Vagina (tissue), 2 donors: ENCODE results near the gene CBY3.
A peak's percentile ranks its signal among the peaks of the same experiment; 100 is the strongest.
"Not testable (repeated sequence)": the region's sequence is repeated elsewhere in the genome, so short reads cannot be mapped to it uniquely, and the experiment has no call there.

Source experiments
- POLR2AphosphoS5 ChIP-seq, 2 donors: sonication (generic); formaldehyde crosslinking; IDR thresholded peaks; one replicate each; pipeline ENCODE4 v1.9.0; 2017; ENCODE audit warnings: antibody characterized with exemption in 2 of 2, mild to moderate bottlenecking in 2 of 2, low read depth in 1 of 2; ENCODE audit not compliant: insufficient read depth in 1 of 2
- TF ChIP-seq, protein P1 (sequence below), 3 experiments: fragments of 450-650 bp in 2 of 3; fragments of 200-600 bp in 1 of 3; sonication (generic) in 1 of 3; IDR thresholded peaks; one replicate each; pipeline ENCODE4 v1.5.1; 2017 to 2019; ENCODE audit warnings: antibody characterized with exemption in 3 of 3, mild to moderate bottlenecking in 2 of 3, moderate library complexity in 2 of 3

DNA sequence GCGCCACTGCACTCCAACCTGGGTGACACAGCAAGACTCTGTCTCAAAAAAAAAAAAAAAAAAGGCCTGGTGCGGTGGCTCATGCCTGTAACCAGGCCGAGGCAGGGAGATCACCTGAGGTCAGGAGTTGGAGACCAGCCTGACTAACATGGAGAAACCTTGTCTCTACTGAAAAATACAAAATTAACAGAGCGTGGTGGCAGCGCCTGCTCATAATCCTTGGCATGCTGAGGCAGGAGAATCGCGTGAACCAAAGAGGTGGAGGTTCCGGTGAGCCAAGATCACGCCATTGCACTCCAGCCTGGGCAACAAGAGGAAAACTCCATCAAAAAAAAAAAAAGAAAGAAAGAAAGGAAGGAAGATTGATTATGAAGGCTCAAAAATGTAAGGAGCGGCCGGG lies 41.5 kb downstream of the CBY3 start:
- TF ChIP-seq, protein P1, sequence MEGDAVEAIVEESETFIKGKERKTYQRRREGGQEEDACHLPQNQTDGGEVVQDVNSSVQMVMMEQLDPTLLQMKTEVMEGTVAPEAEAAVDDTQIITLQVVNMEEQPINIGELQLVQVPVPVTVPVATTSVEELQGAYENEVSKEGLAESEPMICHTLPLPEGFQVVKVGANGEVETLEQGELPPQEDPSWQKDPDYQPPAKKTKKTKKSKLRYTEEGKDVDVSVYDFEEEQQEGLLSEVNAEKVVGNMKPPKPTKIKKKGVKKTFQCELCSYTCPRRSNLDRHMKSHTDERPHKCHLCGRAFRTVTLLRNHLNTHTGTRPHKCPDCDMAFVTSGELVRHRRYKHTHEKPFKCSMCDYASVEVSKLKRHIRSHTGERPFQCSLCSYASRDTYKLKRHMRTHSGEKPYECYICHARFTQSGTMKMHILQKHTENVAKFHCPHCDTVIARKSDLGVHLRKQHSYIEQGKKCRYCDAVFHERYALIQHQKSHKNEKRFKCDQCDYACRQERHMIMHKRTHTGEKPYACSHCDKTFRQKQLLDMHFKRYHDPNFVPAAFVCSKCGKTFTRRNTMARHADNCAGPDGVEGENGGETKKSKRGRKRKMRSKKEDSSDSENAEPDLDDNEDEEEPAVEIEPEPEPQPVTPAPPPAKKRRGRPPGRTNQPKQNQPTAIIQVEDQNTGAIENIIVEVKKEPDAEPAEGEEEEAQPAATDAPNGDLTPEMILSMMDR (IDR thresholded peaks at IDR 0.05), result not testable (repeated sequence)
- peak in 1 of 2 donors; percentile 60 for TF ChIP-seq POLR2AphosphoS5 (IDR thresholded peaks at IDR 0.05; ENCODE audit: insufficient read depth in 1 of 2, low read depth in 1 of 2)
